ENCODE results near the gene TGFB2.

- TF ChIP-seq CTCF (IDR thresholded peaks at IDR 0.05 in 8 of 11, conservative IDR thresholded peaks at IDR 0.05 in 3 of 11) (no peak), POLR2A (IDR thresholded peaks at IDR 0.05) (no peak)
Observed at GRCh38 chr1:218433744-218434143, 88.6 kb downstream of the TGFB2 start.
